HepG2 (cell line): Measurements from ENCODE around the gene FBXO41. TPM values are rescaled to one million over a fixed set of nuclear protein-coding genes. Genes with fewer than 3 reads are reported as not detected.
A peak's percentile ranks its signal among the peaks of the same experiment; 100 is the strongest.

Experiments
- CBX5 ChIP-seq: sonication (generic); formaldehyde crosslinking; IDR thresholded peaks from 2 replicates; pipeline ENCODE4 v1.4.0; 2020; ENCODE audit warnings: missing genetic modification reagents, borderline replicate concordance
- CEBPB ChIP-seq: IDR thresholded peaks from 2 replicates; pipeline ENCODE4 v1.6.1; 2011; ENCODE audit warnings: low read depth, low read length, improper control_type of control experiment, borderline replicate concordance
- CREB1 ChIP-seq, 2 experiments: fragments of 450-650 bp in 1 of 2; IDR thresholded peaks; 2 replicates each; pipeline ENCODE4 v1.6.1; 2016 to 2017; ENCODE audit warnings: control low read depth in 1 of 2, mild to moderate bottlenecking in 1 of 2, missing compliant biosample characterization in 1 of 2, missing genetic modification characterization in 1 of 2
- DRAP1 ChIP-seq: IDR thresholded peaks from 2 replicates; pipeline ENCODE4 v1.6.1; 2016; ENCODE audit warnings: missing genetic modification reagents, missing compliant biosample characterization
- E2F5 ChIP-seq: sonication (generic); formaldehyde crosslinking; conservative IDR thresholded peaks from 2 replicates; pipeline ENCODE4 v1.4.0; 2020; ENCODE audit warnings: missing genetic modification reagents
- EZH2 ChIP-seq: conservative IDR thresholded peaks from 2 replicates; pipeline ENCODE4 v1.6.1; 2012; ENCODE audit warnings: mild to moderate bottlenecking, low read depth, low read length, moderate library complexity
- HDAC1 ChIP-seq: sonication (generic); formaldehyde crosslinking; IDR thresholded peaks from 2 replicates; pipeline ENCODE4 v1.5.1; 2020; ENCODE audit warnings: mild to moderate bottlenecking, missing genetic modification reagents
- ISX ChIP-seq: sonication (generic); formaldehyde crosslinking; conservative IDR thresholded peaks from 2 replicates; pipeline ENCODE4 v1.5.0; 2020; ENCODE audit warnings: missing genetic modification reagents
- JUND ChIP-seq: sonication (generic); formaldehyde crosslinking; IDR thresholded peaks from 2 replicates; pipeline ENCODE4 v1.8.0; 2022; ENCODE audit warnings: mild to moderate bottlenecking, missing genetic modification reagents
- MATR3 ChIP-seq: sonication (generic); formaldehyde crosslinking; IDR thresholded peaks from 2 replicates; pipeline ENCODE4 v1.4.0; 2020; ENCODE audit warnings: missing genetic modification reagents
- MED8 ChIP-seq: sonication (generic); formaldehyde crosslinking; IDR thresholded peaks from 2 replicates; pipeline ENCODE4 v1.8.1; 2023; ENCODE audit warnings: mild to moderate bottlenecking, missing genetic modification reagents; ENCODE audit not compliant: insufficient replicate concordance
- MEIS1 ChIP-seq: sonication (generic); formaldehyde crosslinking; IDR thresholded peaks from 2 replicates; pipeline ENCODE4 v1.9.0; 2021; ENCODE audit warnings: mild to moderate bottlenecking, missing genetic modification reagents, moderate library complexity, borderline replicate concordance
- SMAD1 ChIP-seq: sonication (generic); formaldehyde crosslinking; IDR thresholded peaks from 2 replicates; pipeline ENCODE4 v1.4.0; 2020; ENCODE audit warnings: missing genetic modification reagents, low read depth, mild to moderate bottlenecking, borderline replicate concordance
- SYNCRIP ChIP-seq: fragments of 200-400 bp; formaldehyde crosslinking; IDR thresholded peaks from 2 replicates; pipeline ENCODE4 v1.6.1; 2018; ENCODE audit warnings: mild to moderate bottlenecking, low read depth, low read length; ENCODE audit not compliant: insufficient read depth
- THAP7 ChIP-seq: sonication (generic); formaldehyde crosslinking; IDR thresholded peaks from 2 replicates; pipeline ENCODE4 v1.8.1; 2023; ENCODE audit warnings: mild to moderate bottlenecking, missing genetic modification reagents
- XBP1 ChIP-seq: sonication (generic); formaldehyde crosslinking; IDR thresholded peaks from 2 replicates; pipeline ENCODE4 v1.5.0; 2020; ENCODE audit warnings: missing genetic modification reagents
- ZFAT ChIP-seq: sonication (generic); formaldehyde crosslinking; conservative IDR thresholded peaks from 2 replicates; pipeline ENCODE4 v1.8.1; 2023; ENCODE audit warnings: missing genetic modification reagents, inconsistent platforms
- ZIK1 ChIP-seq: sonication (generic); formaldehyde crosslinking; IDR thresholded peaks from 2 replicates; pipeline ENCODE4 v1.5.0; 2020; ENCODE audit warnings: mild to moderate bottlenecking, low read depth, missing genetic modification reagents, borderline replicate concordance
- ZNF569 ChIP-seq: sonication (generic); formaldehyde crosslinking; IDR thresholded peaks from 2 replicates; pipeline ENCODE4 v1.5.0; 2020; ENCODE audit warnings: mild to moderate bottlenecking, missing genetic modification reagents, moderate library complexity, borderline replicate concordance
- ZNF703 ChIP-seq: sonication (generic); formaldehyde crosslinking; IDR thresholded peaks from 2 replicates; pipeline ENCODE4 v1.5.1; 2020; ENCODE audit warnings: missing genetic modification reagents, mild to moderate bottlenecking, moderate library complexity, borderline replicate concordance
- ZNF782 ChIP-seq: sonication (generic); formaldehyde crosslinking; IDR thresholded peaks from 2 replicates; pipeline ENCODE4 v1.4.0; 2020; ENCODE audit warnings: missing genetic modification reagents, mild to moderate bottlenecking, borderline replicate concordance
- polyA plus RNA-seq, 8 experiments: library from polyadenylated mRNA; depleted of rRNA in 3 of 8; stranded (reverse) in 7 of 8; unstranded in 1 of 8; fragments of >200 nt; fragmentation: Illumina TruSeq in 4 of 8; extraction: Trizol in 4 of 8; gene quantifications; 2 replicates each; pipeline versions ENCODE4 v1.2.1 to v1.2.3, GENCODE V29; 2011 to 2016; ENCODE audit warnings: low read depth in 4 of 8, missing spikeins in 1 of 8, mixed read lengths in 1 of 8; ENCODE audit not compliant: insufficient read depth in 1 of 8
- total RNA-seq, 5 experiments: library from RNA; depleted of rRNA; stranded (reverse); fragments of >200 nt; fragmentation: Illumina TruSeq; extraction: Trizol; gene quantifications; 2 replicates each; pipeline ENCODE4 v1.2.3, GENCODE V29; 2016; ENCODE audit warnings: low read depth in 1 of 5
- TF ChIP-seq, protein P1 (sequence below): sonication (generic); formaldehyde crosslinking; IDR thresholded peaks from 2 replicates; pipeline ENCODE4 v1.4.0; 2020; ENCODE audit warnings: missing genetic modification reagents, borderline replicate concordance
- TF ChIP-seq, protein P2 (sequence below): sonication (generic); formaldehyde crosslinking; IDR thresholded peaks from 2 replicates; pipeline ENCODE4 v1.5.0; 2020; ENCODE audit warnings: mild to moderate bottlenecking, low read depth, missing genetic modification reagents, borderline replicate concordance

FBXO41 gene
- total and polyA plus RNA-seq, 2 of the 13 experiments (the other 11 are each of a cell fraction or from before 2014, with no cell fraction given), result 4.2 to 10.3 TPM

DNA sequence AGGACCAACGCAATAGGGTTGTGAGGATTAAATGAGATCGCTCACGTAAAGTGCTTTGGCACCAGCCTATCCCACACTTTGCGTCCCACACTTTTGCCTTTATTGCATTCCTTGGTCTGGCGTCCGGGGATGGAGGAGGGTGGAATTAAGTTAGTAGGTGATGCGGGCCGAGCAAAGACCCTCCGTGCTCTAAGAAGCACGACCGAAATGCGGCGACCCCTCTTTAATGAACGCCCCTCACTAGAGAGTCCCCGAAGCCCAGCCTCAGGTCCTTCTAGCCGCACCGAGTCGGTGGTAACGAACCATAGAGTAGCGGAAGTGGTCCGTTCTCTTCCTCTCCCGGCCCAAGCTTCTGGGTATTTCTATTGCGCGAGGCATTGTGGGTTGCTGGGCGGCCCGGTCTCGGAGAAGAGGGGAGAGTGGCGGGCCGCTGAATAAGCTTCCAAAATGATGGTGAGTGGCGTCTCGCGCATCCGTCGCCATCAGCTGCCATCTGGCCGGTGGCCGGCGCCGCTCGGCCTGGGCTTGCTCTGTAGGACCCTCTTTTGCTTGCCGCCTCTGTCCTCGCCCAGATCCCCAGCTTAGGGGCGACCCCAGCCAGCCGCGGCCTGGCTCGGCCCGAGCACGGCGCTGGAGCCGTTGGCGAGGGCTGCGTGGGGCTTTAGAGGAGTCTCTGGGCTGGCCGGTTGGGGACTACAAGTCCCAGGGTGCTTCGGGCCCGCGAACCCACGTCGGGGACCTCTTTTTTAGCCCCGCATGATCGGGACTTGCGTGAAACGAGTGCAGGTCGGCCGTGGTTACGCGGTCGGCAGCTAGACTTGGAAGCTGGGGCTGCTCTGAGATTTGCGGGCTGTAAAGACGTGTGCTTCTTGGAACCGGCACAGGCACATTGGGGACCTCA lies 50.1 kb downstream of the FBXO41 start, which contains the start of gene CCT7 (continued):
- no peak for TF ChIP-seq ZFAT (CRISPR knock-in tag)
- TF ChIP-seq, protein P1, sequence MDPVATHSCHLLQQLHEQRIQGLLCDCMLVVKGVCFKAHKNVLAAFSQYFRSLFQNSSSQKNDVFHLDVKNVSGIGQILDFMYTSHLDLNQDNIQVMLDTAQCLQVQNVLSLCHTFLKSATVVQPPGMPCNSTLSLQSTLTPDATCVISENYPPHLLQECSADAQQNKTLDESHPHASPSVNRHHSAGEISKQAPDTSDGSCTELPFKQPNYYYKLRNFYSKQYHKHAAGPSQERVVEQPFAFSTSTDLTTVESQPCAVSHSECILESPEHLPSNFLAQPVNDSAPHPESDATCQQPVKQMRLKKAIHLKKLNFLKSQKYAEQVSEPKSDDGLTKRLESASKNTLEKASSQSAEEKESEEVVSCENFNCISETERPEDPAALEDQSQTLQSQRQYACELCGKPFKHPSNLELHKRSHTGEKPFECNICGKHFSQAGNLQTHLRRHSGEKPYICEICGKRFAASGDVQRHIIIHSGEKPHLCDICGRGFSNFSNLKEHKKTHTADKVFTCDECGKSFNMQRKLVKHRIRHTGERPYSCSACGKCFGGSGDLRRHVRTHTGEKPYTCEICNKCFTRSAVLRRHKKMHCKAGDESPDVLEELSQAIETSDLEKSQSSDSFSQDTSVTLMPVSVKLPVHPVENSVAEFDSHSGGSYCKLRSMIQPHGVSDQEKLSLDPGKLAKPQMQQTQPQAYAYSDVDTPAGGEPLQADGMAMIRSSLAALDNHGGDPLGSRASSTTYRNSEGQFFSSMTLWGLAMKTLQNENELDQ (CRISPR knock-in tag), result no peak
- peak; percentile 39 for TF ChIP-seq CREB1 (IDR thresholded peaks at IDR 0.05)
- TF ChIP-seq CREB1 (CRISPR knock-in tag; IDR thresholded peaks at IDR 0.05), result peak; percentile 62
- peak; percentile 83 for TF ChIP-seq MED8
- no peak; the same call in 1 of the 2 replicates for TF ChIP-seq E2F5 (CRISPR knock-in tag)
- peak; percentile 82; the same call in 1 of the 2 replicates for TF ChIP-seq ZIK1 (CRISPR knock-in tag)
- TF ChIP-seq ISX, result peak; percentile 48; the same call in 1 of the 2 replicates
- TF ChIP-seq, protein P2, sequence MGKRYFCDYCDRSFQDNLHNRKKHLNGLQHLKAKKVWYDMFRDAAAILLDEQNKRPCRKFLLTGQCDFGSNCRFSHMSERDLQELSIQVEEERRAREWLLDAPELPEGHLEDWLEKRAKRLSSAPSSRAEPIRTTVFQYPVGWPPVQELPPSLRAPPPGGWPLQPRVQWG (CRISPR knock-in tag), result 0 out of 2 replicates have a peak, but pooled peaks have one; percentile 76
- TF ChIP-seq SYNCRIP, result no peak
- TF ChIP-seq ZNF569, result no peak
- no peak for TF ChIP-seq EZH2
- peak; percentile 96 for TF ChIP-seq DRAP1 (CRISPR knock-in tag)
- TF ChIP-seq ZNF703 (CRISPR knock-in tag), result peak; percentile 75
- TF ChIP-seq CEBPB, result no peak
- TF ChIP-seq THAP7 (CRISPR knock-in tag), result no peak; the same call in 1 of the 2 replicates
- TF ChIP-seq MEIS1, result peak; percentile 64; the same call in 1 of the 2 replicates
- TF ChIP-seq XBP1 (CRISPR knock-in tag), result no peak
- TF ChIP-seq MATR3 (CRISPR knock-in tag), result no peak; the same call in 1 of the 2 replicates
- TF ChIP-seq SMAD1, result peak; percentile 82; the same call in 1 of the 2 replicates
- 0 out of 2 replicates have a peak, but pooled peaks have one; percentile 52 for TF ChIP-seq CBX5 (CRISPR knock-in tag)
- peak; percentile 92; the same call in 1 of the 2 replicates for TF ChIP-seq ZNF782 (CRISPR knock-in tag)
- peak; percentile 83 for TF ChIP-seq HDAC1 (CRISPR knock-in tag)
- TF ChIP-seq JUND (CRISPR knock-in tag), result peak; percentile 44; the same call in 1 of the 2 replicates
